HG03097 (cell line): ENCODE data around the gene IMMP2L.
"Not testable (repeated sequence)": the region's sequence is repeated elsewhere in the genome, so short reads cannot be mapped to it uniquely, and the experiment has no call there.

Experiments
- ATAC-seq: cut with Tn5 transposase; IDR thresholded peaks from one replicate; pipeline ENCODE4 v1.9.1; 2021; ENCODE audit not compliant: unreplicated experiment, low FRiP score

IMMP2L gene

DNA sequence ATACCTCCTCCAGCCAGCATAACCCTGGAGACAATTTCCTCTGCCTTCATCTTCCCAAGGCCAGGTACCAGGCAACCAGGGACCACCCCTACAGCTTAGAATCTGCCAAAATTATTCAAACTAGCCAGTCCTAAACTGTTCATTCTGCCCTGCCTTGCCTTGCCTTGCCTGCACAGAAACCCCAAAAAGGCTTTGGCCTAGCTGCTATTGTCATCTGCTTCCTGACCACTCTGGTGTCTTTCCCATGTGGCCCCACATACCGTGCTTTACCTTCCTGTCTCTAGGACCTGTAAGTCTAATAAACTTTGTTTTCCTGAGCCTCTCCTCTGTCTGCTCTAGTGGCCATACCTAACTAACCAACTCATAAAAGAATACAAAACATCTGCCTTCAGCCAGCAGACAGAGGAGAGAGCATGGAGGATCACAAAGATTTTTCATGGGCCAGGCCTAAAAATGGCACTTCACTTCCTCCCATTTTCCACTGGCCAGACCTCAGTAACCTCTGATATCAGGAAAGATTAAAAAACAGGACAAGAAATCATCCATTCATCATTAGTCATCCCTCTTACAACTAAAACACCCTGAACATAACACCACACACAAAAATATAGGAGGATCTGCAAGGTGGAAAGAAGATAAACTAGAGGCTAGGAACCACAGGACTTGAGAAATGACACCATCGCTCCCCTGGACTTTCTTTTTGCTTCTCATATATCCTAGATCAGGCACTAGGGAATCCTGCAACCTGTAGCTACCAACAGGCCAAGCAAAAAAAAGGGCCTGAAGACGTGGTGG, 51.5 kb downstream of the IMMP2L start:
- ATAC-seq = no peak

DNA sequence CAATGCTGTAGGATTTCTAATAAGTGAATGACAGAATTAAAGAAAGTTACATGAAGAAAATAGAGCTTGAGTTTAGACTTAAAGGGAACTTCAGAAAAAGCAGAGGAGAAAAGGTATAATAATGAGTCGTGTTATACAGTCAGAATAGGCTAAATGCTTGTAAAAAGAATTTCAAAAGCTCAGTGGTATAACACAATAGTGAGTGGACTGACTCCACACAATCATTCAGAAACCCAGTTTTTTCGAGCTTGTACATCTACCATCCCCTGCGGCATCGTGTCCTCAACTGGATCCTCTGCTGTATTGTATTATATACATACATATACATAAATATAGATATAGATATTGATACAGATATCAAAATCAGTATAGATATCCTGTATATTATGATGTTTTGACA, 52.2 kb downstream of the IMMP2L start:
- no peak for ATAC-seq

DNA sequence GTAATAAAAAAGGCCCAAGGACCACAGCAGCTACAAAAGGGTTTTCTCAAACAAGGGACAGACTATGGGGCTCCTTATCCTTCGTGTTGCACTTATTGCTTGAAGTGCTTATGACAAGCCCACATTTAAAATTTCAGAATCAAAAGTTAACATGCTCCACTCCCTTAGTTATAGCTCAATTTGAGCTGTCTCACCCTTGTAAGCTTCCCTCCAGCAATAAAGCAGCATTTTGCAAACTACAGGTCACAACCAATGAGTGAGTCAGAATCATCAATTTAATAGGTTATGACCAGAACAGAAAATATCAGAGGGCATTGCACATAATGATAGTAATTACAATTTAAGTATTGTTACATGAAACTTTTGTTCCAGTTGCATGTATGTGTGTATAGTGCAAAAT, 53.0 kb downstream of the IMMP2L start:
- no peak for ATAC-seq

DNA sequence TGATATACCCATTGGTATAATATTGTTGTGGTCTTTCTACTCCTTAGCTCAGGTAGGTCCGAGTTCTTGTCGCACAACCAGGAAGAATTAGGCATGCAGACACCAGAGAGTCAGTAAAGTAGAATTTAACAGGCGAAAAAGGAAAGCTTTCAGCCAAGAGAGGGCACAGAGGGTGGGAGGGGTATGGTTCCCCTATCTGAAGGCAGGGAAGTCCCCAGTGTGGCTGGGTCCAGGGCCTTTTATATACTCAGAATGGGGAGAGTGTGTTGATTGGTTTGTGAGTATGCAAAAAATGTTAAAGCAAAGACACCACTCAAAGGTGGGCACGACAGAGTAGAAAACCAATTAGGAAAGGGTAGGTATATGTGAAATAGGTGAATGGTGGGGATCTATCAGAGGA, 53.9 kb downstream of the IMMP2L start:
- no peak for ATAC-seq

DNA sequence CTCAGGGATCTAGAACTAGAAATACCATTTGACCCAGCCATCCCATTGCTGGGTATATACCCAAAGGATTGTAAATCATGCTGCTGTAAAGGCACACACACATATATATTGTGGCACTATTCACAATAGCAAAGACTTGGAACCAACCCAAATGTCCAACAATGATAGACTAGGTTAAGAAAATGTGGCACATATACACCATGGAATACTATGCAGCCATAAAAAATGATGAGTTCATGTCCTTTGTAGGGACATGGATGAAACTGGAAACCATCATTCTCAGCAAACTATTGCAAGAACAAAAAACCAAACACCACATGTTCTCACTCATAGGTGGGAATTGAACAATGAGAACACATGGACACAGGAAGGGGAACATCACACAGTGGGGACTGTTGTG, 56.9 kb downstream of the IMMP2L start:
- ATAC-seq = not testable (repeated sequence)

DNA sequence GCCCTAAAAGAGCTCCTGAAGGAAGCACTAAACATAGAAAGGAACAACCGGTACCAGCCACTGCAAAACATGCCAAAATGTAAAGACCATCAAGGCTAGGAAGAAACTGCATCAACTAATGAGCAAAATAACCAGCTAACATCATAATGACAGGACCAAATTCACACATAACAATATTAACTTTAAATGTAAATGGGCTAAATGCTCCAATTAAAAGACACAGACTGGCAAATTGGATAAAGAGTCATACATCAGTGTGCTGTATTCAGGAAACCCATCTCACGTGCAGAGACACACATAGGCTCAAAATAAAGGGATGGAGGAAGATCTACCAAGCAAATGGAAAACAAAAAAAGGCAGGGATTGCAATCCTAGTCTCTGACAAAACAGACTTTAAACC, 60.5 kb downstream of the IMMP2L start:
- ATAC-seq = not testable (repeated sequence)

DNA sequence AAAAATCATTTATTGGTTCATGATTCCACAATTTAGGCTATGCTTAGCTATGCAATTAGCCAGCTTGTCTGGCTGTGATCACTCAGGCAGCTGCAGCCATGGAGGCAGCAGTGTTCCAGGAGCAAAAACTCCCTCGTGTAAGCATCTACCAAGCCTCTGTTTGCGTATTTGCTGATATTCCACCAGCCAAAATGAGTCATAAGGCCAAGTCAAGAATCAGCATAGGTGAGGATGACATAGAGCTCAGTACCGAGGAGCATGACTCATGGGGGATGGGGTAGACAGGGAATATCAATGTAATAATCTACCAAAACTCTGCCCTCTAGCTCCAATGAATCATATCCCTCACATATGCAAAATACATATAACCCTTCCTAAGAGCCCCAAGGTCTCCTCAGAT, 63.3 kb downstream of the IMMP2L start:
- ATAC-seq = no peak

DNA sequence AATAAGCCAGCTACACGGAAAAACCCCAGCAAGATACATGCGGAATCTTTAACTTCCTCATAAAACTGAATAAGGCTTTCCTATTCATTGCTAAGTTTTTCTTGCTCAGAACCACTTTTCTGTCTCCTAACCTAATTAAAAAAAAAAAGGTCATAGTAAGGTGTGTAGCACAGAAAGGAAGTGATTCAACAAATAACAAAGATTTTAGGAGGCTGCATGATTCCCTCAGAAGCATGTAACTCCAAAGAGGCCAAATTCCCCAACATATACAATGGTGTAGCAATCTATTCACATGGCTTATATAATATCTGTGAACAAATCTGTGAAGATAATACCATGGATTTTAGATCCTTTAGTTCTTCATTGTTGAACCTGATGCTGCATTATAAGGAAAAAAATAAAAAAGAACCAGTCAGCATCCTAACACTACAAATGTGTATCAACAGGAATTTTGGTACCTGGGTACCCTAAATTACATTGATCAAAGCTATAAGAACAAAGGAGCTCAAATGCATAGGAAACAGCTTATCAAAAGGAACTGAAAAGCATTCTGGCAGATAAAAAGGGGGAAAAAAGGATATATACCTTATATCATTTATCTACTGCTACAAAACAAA, 63.8 kb downstream of the IMMP2L start:
- no peak for ATAC-seq

DNA sequence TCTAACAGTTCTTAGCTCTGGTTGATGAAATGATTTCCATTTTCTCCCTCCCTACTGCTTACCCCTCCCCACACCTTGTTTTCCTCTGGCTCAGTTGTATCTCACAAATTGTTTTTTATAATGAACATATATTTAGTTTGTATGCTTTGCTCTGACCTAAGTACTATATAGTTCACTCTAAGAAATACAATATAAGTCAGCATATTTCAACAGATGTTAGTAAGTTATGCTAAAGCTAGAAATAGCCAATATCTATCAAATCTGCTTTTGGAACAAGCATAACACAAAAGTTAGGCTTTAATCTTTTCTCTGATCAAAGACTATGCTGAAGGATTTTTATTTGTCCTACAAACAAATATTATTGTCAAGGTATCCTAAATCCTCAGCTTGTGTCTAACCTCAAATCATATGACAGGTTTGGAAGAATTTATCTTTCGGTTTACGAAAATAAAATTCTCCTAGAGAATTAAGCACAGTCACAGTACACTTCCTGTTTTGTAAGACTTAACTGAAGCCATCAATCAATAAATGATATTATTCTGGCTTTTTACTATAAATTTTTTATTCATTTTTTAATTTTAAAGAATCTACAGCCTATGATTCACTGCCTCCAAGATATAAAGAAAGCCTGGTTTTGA, 67.0 kb downstream of the IMMP2L start:
- ATAC-seq = no peak

DNA sequence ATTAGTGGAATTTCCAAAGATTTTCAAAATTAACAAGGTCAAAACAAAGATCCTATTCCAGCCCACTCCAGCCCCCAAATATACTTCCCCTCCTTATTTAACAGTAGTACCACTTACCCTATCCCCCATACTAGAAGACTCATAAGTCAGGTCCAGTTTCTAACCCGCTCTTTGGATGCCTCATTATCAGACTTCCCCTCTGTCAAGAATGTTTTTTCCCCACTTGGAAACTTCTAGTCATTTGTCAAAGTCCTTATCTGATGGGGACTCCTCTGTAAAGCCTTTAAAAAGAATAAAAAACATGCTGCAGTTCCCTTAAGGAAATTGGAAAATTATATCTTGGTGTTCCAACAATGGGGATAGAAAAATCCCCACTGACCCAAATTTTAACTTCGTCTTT, 70.1 kb downstream of the IMMP2L start:
- ATAC-seq = no peak

DNA sequence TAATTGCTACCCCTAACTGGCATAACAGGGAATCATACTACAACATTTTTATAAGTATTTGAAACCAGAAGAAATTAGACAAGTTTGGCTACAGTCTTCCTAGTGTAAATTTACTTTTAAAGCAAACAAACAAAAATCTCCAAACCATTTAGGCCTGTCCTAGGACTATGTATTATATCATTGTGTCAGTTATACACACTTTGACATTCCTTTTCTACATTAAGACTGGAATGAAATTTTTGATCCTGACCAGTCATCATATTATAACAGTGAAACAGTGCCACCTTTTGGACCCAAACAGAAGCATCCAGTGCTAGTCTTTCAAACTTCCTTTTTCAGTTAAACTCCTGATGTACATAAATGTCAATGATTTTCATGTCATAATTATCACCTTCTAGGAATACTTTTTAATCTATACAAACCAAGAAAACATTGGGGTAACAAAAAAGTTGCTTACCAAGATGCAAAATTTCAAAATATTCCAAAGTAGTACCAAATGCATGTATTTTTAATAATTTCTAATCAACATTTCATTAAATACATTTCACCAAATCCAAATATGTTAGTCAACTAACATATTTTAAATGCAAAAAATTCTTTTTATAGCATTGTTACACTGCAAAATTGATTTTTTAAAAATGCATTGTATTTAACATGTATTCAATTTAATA, 75.7 kb downstream of the IMMP2L start:
- ATAC-seq = no peak

DNA sequence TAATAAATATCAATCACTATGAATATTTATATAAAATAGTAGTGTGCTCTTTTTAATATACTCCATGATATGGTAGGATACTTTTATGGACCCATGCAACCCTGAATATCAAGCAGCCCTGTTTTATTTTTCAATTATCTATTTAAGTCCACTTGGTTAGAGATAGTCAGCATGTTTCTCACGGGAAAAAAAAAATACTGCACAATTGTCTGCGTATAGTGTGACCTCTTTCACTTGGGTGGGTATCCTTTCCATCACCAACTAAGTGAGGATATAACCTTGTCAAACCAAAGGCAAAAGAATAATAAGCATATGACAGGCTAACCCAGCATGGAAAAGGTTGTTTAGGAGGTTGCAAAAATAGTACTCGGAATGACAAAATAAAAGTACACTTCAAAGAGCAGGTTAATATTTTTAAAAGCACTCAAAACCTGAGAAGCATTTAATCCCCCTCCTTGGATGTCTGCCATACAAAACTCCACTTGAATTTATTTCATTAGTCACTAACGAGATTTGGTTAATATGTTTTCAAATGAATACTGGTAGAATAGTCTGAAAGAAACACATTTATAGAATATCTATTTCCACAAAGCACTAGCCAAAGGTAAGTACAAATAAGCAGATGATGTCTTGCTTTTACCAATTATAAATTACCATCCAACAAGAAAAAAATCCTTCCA, 76.5 kb downstream of the IMMP2L start:
- ATAC-seq = no peak

DNA sequence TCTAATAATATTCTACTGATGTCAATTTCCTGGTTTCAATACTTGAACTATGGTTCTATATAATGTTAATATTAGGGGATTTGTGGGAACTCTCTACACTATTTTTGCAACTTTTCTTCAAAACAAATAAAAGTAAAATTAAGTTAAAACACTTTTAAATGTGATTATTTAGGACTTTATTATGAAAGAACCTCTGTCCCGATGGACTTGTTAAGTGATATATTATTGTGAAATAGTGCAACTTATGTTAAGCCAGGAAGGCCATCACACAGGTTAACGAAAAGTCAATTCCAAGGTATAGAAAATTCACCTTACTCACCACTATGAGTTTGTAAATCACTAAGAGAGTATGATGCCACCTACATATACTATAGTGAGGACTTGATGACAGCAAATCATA, 79.2 kb downstream of the IMMP2L start:
- no peak for ATAC-seq

DNA sequence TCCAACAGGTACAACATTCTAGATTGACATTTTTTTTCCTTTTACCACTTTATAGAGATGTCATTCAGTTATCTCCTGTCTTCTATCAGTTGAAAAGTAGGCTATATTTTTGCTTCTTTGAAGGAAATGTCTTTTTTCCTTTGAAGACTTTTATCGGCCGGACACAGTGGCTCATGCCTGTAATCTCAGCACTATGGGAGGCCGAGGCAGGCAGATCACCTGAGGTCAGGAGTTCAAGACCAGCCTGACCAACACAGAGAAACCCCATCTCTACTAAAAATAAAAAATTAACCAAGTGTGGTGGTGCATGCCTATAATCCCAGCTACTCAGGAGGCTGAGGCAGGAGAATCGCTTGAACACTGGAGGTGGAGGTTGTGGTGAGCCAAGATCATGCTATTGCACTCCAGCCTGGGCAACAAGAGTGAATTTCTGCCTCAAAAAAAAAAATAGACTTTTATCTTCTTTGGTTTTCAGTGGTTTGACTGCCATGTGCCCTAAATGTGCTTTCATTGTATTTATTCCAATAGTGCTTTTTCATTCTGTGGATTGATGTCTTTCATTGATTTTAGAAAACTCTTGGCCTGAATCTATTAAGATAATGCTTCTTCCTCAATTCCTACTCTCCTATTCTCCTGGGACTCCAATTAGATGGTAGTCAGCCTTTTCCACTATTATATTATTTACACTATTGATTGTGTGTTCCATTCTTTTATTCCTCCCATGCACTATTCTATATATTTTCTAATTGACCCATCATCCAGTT, 84.6 kb downstream of the IMMP2L start:
- ATAC-seq = no peak

DNA sequence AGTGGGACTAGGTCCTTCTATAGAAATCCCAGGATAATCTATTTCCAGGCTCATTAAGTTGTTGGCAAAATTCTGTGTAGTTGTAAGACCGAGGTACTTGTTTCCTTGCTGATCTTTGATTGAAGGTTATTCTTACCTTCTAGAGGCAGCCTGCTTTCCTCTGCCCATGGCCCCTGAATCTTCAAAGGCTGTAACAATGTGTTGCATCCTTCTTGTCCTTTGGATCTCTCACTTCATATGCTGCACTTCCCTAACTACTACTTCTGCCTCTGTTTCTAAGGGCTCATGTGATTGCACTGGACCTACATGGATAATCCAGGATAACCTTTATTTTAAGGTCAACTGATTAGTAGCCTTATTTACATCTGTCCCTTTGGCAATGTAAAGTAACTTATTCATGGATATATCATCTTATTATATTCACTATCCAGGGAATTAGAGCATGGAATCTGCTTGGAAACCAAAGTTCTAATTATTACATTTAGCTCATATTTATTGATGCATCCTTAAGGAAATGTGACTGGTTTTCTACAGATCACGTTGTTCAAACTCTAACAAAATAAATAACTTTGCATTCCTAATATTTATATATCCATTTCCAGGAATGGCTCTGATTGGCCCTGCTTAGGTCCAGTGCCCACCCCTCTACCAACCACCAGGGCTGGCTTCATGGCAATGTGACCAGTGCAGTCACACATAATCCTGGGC, 85.6 kb downstream of the IMMP2L start:
- ATAC-seq = no peak

DNA sequence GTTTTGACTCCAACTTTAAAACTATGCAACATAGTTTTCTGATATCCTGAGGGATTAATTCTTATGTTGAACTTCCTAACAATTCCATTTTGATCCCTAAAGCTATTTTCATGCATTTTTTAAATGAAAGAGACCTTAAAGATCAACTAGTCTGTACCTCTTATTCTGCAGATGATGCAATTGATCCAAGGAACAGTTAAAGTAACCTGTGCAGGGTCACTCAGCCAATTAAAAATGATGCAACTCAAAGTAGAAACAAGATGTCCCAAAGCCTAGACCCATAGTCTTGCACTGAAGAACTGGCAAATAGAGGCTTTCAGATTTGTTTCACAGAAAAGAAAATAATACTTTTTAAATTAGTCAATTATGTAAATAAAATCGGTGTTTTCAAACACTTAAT, 86.3 kb downstream of the IMMP2L start:
- no peak for ATAC-seq

DNA sequence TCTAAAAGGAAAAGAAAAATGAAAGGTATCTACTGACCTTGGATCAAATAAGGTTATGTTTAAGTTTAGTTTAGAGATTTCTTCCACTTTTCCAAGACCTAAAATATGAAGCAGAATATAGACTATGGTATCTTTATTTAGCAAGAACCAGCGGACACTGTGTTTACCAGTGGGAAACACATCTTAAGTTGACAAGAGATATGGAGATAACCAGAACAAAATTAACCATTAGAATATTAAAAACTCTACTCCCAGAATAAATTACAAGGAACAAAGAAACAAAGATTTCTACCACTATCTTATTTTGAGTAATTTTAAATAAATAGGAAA, 86.9 kb downstream of the IMMP2L start:
- no peak for ATAC-seq

DNA sequence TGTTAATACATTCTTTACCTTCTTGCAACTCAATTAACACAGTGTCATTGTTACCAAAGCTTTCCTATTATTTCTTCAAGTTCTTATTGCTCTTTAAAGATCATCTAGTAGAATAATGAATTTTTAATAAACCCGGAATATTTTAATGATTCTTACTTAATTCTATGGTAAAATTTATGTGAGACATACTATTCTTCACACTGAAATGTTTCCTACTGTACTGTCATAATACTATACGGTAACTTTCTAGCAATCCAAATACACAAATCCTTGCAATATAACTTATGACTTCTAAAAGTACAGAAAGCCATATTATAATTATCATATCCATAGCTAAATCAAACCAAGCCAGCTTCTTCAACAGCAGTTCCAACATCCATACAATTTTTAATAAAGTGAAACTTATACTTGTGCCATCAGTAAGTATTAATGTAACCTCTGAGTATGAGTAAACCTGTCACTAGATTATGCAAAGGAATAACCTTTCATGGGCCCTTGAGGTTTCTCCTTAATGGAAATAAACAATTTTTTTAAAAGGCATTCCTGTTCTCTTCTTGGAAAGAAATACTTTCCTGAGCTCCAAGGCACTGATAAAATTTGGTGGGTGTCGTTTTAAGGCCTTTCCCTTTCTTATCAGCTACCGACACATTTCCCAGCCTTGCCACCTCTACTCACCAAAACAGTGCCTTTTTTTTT, 87.4 kb downstream of the IMMP2L start:
- no peak for ATAC-seq
